ENCODE measurements around the gene DOCK9.

Gene DOCK9

GRCh38 chr13:98886587-98887230, 91.2 kb downstream of the DOCK9 start:
- H3K9me3 Mint-ChIP-seq: no peaks in the 10 kb centered on the region
- H3K36me3 Mint-ChIP-seq: peaks cover 23% of the 10 kb centered on the region
- peak overlapping the region; percentile 21 for H3K27ac Mint-ChIP-seq
- H3K4me1 Mint-ChIP-seq: peaks cover 26% of the 10 kb centered on the region
- no peaks in the 10 kb centered on the region for H3K27me3 Mint-ChIP-seq
- no peak overlapping the region for H3K4me3 Mint-ChIP-seq

GRCh38 chr13:98885600-98885999, 92.3 kb downstream of the DOCK9 start:
- H3K27me3 Mint-ChIP-seq: no peaks in the 10 kb centered on the region
- peaks cover 18% of the 10 kb centered on the region for H3K4me1 Mint-ChIP-seq
- no peak overlapping the region for H3K4me3 Mint-ChIP-seq
- H3K27ac Mint-ChIP-seq: no peak overlapping the region
- peaks cover 29% of the 10 kb centered on the region for H3K36me3 Mint-ChIP-seq
- no peaks in the 10 kb centered on the region for H3K9me3 Mint-ChIP-seq

GRCh38 chr13:98883998-98884397, 93.9 kb downstream of the DOCK9 start:
- Mint-ChIP-seq H3K4me1 (peaks cover 2% of the 10 kb centered on the region), H3K36me3 (peaks cover 36% of the 10 kb centered on the region), H3K27ac (no peak overlapping the region)

GRCh38 chr13:98881390-98881789, 96.5 kb downstream of the DOCK9 start:
- peaks cover 37% of the 10 kb centered on the region for H3K36me3 Mint-ChIP-seq

More at GRCh38 chr13:98883998-98884397, 93.9 kb downstream of the DOCK9 start:
- Mint-ChIP-seq H3K4me3 (no peak overlapping the region), H3K27me3 (no peaks in the 10 kb centered on the region), H3K9me3 (no peaks in the 10 kb centered on the region)

GRCh38 chr13:98880677-98881076, 97.2 kb downstream of the DOCK9 start:
- Mint-ChIP-seq H3K9me3 (no peaks in the 10 kb centered on the region), H3K36me3 (peaks cover 38% of the 10 kb centered on the region), H3K27ac (peak overlapping the region; percentile 53), H3K4me1 (peaks cover under 1% of the 10 kb centered on the region), H3K27me3 (no peaks in the 10 kb centered on the region), H3K4me3 (no peak overlapping the region)

More at GRCh38 chr13:98881390-98881789, 96.5 kb downstream of the DOCK9 start:
- Mint-ChIP-seq H3K27me3 (no peaks in the 10 kb centered on the region), H3K9me3 (no peaks in the 10 kb centered on the region), H3K4me1 (no peaks in the 10 kb centered on the region), H3K27ac (no peak overlapping the region), H3K4me3 (no peak overlapping the region)

GRCh38 chr13:98879957-98880356, 97.9 kb downstream of the DOCK9 start:
- H3K9me3 Mint-ChIP-seq: peaks cover 2% of the 10 kb centered on the region
- no peaks in the 10 kb centered on the region for H3K27me3 Mint-ChIP-seq
- no peak overlapping the region for H3K27ac Mint-ChIP-seq
- no peak overlapping the region for H3K4me3 Mint-ChIP-seq
- peaks cover 43% of the 10 kb centered on the region for H3K36me3 Mint-ChIP-seq
- H3K4me1 Mint-ChIP-seq: peaks cover 8% of the 10 kb centered on the region

GRCh38 chr13:98879127-98879520, 98.7 kb downstream of the DOCK9 start:
- H3K36me3 Mint-ChIP-seq: peaks cover 49% of the 10 kb centered on the region
- H3K4me3 Mint-ChIP-seq: no peak overlapping the region
- H3K27ac Mint-ChIP-seq: no peak overlapping the region
- H3K27me3 Mint-ChIP-seq: no peaks in the 10 kb centered on the region
- H3K9me3 Mint-ChIP-seq: peaks cover 6% of the 10 kb centered on the region
- H3K4me1 Mint-ChIP-seq: peaks cover 11% of the 10 kb centered on the region

GRCh38 chr13:98878486-98879126, 99.3 kb downstream of the DOCK9 start:
- H3K27ac Mint-ChIP-seq: peak overlapping the region; percentile 30

GRCh38 chr13:98877936-98878335, 99.9 kb downstream of the DOCK9 start:
- Mint-ChIP-seq H3K27me3 (no peaks in the 10 kb centered on the region), H3K4me1 (peaks cover 11% of the 10 kb centered on the region), H3K9me3 (peaks cover 6% of the 10 kb centered on the region), H3K27ac (peak overlapping the region; percentile 30), H3K4me3 (no peak overlapping the region), H3K36me3 (peaks cover 59% of the 10 kb centered on the region)

More at GRCh38 chr13:98878486-98879126, 99.3 kb downstream of the DOCK9 start:
- H3K9me3 Mint-ChIP-seq: peaks cover 6% of the 10 kb centered on the region
- H3K27me3 Mint-ChIP-seq: no peaks in the 10 kb centered on the region
- H3K4me3 Mint-ChIP-seq: no peak overlapping the region
- peaks cover 55% of the 10 kb centered on the region for H3K36me3 Mint-ChIP-seq
- peaks cover 11% of the 10 kb centered on the region for H3K4me1 Mint-ChIP-seq

- peaks cover 61% of the 10 kb centered on the region for H3K36me3 Mint-ChIP-seq
- peaks cover 6% of the 10 kb centered on the region for H3K9me3 Mint-ChIP-seq
- peaks cover 11% of the 10 kb centered on the region for H3K4me1 Mint-ChIP-seq
- H3K27ac Mint-ChIP-seq: no peak overlapping the region
- H3K27me3 Mint-ChIP-seq: no peaks in the 10 kb centered on the region
- no peak overlapping the region for H3K4me3 Mint-ChIP-seq
These were observed 100.4 kb downstream of the DOCK9 start for GRCh38 chr13:98877466-98877865.

GRCh38 chr13:98875146-98875729, 102.6 kb downstream of the DOCK9 start:
- H3K36me3 Mint-ChIP-seq: peaks cover 57% of the 10 kb centered on the region
- peaks cover 6% of the 10 kb centered on the region for H3K9me3 Mint-ChIP-seq
- no peaks in the 10 kb centered on the region for H3K27me3 Mint-ChIP-seq
- peak overlapping the region; percentile 59 for H3K27ac Mint-ChIP-seq
- H3K4me3 Mint-ChIP-seq: no peak overlapping the region
- H3K4me1 Mint-ChIP-seq: peaks cover 14% of the 10 kb centered on the region

- H3K9me3 Mint-ChIP-seq: peaks cover 6% of the 10 kb centered on the region
- H3K4me1 Mint-ChIP-seq: peaks cover 14% of the 10 kb centered on the region
- H3K4me3 Mint-ChIP-seq: no peak overlapping the region
These were observed 103.9 kb downstream of the DOCK9 start for GRCh38 chr13:98874029-98874397.

GRCh38 chr13:98873377-98874028, 104.4 kb downstream of the DOCK9 start:
- Mint-ChIP-seq H3K27me3 (no peaks in the 10 kb centered on the region), H3K4me1 (peaks cover 14% of the 10 kb centered on the region), H3K4me3 (no peak overlapping the region), H3K27ac (no peak overlapping the region), H3K36me3 (peaks cover 52% of the 10 kb centered on the region), H3K9me3 (peaks cover 6% of the 10 kb centered on the region)

More at GRCh38 chr13:98874029-98874397, 103.9 kb downstream of the DOCK9 start:
- Mint-ChIP-seq H3K27me3 (no peaks in the 10 kb centered on the region), H3K36me3 (peaks cover 54% of the 10 kb centered on the region), H3K27ac (no peak overlapping the region)

- H3K27ac Mint-ChIP-seq: no peak overlapping the region
- no peaks in the 10 kb centered on the region for H3K27me3 Mint-ChIP-seq
- H3K36me3 Mint-ChIP-seq: peaks cover 48% of the 10 kb centered on the region
- peaks cover 6% of the 10 kb centered on the region for H3K9me3 Mint-ChIP-seq
- no peak overlapping the region for H3K4me3 Mint-ChIP-seq
- H3K4me1 Mint-ChIP-seq: peaks cover 14% of the 10 kb centered on the region
These were observed 106.1 kb downstream of the DOCK9 start for GRCh38 chr13:98871727-98872126.

GRCh38 chr13:98869408-98870090, 108.3 kb downstream of the DOCK9 start:
- Mint-ChIP-seq H3K9me3 (no peaks in the 10 kb centered on the region), H3K4me1 (peaks cover 4% of the 10 kb centered on the region)

More at GRCh38 chr13:98869408-98870090, 108.3 kb downstream of the DOCK9 start:
- H3K36me3 Mint-ChIP-seq: peaks cover 36% of the 10 kb centered on the region
- H3K27ac Mint-ChIP-seq: no peak overlapping the region
- H3K4me3 Mint-ChIP-seq: no peak overlapping the region
- no peaks in the 10 kb centered on the region for H3K27me3 Mint-ChIP-seq
